ENCODE results near the gene ATF7IP. TPM values are rescaled to one million over a fixed set of nuclear protein-coding genes. Genes with fewer than 3 reads are reported as not detected.

Gene ATF7IP
- total RNA-seq, 2 donors from 2014 or later: 72.8 to 122 TPM

DNA sequence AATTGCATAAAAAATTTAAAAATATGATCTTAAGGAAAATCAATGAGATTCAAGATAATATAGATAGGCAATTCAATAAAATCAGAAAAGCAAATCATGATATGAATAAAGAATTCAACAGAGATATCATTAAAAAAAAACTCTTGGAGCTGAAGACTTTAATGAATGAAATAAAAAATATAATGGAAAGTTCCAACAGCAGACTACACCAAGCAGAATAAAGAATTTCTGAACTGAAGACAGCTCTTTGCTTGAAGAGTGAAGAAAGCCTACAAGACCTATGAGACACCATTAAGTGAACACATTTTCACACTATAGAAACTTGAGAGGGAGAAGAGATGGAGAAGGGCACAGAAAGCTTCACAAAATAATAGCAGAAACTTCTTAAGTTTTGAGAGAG lies 156.3 kb downstream of the ATF7IP start:
- Mint-ChIP-seq H3K36me3 (ENCODE audit: low read depth) (no peaks in the 10 kb centered on the region), H3K9me3 (peaks cover 25% of the 10 kb centered on the region), H3K4me3 (no peak overlapping the region), H3K4me1 (no peaks in the 10 kb centered on the region), H3K27ac (no peak overlapping the region), H3K27me3 (no peaks in the 10 kb centered on the region)
- ATAC-seq (replicated peaks): no peak

DNA sequence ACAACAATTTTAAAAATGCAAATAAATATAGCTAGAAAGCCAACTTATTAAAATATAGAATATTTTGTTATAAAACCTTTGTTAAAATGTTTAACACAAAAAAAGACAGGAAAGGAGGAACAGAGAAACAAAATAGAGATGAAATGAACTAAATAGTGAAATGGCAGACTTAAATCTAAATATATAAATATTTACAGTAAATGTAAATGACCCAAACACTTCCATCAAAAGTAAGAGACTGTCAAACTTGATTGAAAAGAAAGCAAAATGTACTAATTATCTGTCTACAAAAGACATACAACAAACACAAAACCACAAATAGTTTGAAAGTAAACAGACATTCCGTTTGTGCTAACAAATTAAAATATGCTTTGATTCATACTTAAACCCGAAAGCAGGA lies 160.5 kb downstream of the ATF7IP start:
- ATAC-seq (replicated peaks): no peak
- Mint-ChIP-seq H3K9me3 (peaks cover 23% of the 10 kb centered on the region), H3K4me1 (no peaks in the 10 kb centered on the region), H3K36me3 (ENCODE audit: low read depth) (no peaks in the 10 kb centered on the region), H3K4me3 (no peak overlapping the region), H3K27me3 (no peaks in the 10 kb centered on the region), H3K27ac (no peak overlapping the region)

DNA sequence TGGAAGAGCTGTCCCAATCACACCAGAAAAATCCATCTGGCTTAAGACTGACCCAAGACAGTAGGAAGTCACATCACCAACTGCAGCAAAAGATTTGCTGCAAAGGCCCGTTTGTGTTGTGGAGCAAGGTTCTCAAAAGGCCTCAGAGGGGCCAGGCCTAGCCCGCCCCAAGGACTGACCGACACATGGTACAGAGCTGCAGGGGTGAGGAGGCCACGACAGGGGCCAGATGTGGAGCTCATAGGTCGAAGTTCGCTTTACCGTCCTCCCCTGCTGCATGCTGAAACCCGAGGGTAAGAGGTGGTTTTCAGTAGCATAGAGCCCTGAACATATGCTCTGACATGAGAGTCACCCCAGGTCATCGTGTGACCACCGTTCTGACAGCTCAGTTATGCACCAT lies 166.7 kb downstream of the ATF7IP start:
- no peaks in the 10 kb centered on the region for H3K27me3 Mint-ChIP-seq
- no peak overlapping the region for H3K27ac Mint-ChIP-seq
- H3K36me3 Mint-ChIP-seq (ENCODE audit: low read depth): no peaks in the 10 kb centered on the region
- no peak for ATAC-seq (replicated peaks)
- no peaks in the 10 kb centered on the region for H3K9me3 Mint-ChIP-seq
- no peak overlapping the region for H3K4me3 Mint-ChIP-seq
- H3K4me1 Mint-ChIP-seq: no peaks in the 10 kb centered on the region

DNA sequence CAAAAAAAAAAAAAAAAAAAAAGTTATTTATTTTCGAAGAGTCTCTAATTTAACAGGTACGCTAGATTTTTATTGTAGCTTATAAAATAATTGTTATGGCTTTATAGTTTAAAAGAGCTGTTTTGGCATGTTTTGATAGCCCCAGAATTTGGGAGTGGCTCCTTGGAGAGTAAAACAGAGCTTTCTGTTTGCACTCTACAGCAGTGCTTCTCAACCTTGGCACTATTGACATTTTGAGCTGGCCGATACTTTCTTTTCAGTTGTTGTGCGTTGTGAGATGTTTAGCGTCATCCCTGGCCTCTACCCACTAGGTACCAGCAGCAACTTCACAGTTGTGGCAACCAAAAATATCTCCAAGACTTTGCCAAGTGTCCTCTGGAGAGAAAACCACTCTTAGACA lies 171.6 kb downstream of the ATF7IP start:
- Mint-ChIP-seq H3K4me1 (no peaks in the 10 kb centered on the region), H3K27me3 (no peaks in the 10 kb centered on the region), H3K4me3 (no peak overlapping the region), H3K27ac (no peak overlapping the region), H3K36me3 (ENCODE audit: low read depth) (no peaks in the 10 kb centered on the region), H3K9me3 (no peaks in the 10 kb centered on the region)
- no peak for ATAC-seq (replicated peaks)

DNA sequence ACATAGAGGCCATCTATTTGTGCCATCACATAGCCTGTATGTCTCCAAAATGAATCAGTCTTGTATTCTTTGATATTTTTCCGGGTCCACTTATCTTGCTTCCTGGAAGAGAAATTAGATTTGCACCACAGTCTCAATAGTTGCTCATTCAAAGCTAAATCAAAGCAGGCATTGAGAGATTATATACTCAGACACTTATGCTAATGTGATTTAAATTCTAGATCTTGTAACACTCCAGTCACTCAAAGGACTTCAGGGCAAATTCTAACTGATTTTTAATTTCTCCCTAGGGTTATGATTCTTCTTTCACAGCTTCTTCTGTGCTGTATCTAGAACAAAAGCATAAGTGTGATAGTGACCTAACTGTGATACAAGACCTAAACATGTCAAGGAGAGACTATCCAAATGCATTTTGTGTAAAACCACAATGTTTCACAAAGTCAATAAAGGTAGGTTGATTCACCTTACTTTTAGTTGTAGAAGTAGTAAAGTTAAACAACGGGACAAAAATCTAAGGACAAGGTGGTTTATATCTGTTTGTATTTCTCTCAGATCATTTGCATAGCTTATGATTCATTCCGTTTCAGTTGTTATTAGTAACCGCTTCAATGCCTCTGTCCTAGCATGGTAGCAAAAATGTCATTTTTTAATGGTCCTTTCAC lies 175.4 kb downstream of the ATF7IP start:
- H3K27me3 Mint-ChIP-seq: no peaks in the 10 kb centered on the region
- H3K4me3 Mint-ChIP-seq: no peak overlapping the region
- no peaks in the 10 kb centered on the region for H3K36me3 Mint-ChIP-seq (ENCODE audit: low read depth)
- no peaks in the 10 kb centered on the region for H3K4me1 Mint-ChIP-seq
- peak; percentile 93 for ATAC-seq (replicated peaks)
- no peaks in the 10 kb centered on the region for H3K9me3 Mint-ChIP-seq
- H3K27ac Mint-ChIP-seq: no peak overlapping the region

DNA sequence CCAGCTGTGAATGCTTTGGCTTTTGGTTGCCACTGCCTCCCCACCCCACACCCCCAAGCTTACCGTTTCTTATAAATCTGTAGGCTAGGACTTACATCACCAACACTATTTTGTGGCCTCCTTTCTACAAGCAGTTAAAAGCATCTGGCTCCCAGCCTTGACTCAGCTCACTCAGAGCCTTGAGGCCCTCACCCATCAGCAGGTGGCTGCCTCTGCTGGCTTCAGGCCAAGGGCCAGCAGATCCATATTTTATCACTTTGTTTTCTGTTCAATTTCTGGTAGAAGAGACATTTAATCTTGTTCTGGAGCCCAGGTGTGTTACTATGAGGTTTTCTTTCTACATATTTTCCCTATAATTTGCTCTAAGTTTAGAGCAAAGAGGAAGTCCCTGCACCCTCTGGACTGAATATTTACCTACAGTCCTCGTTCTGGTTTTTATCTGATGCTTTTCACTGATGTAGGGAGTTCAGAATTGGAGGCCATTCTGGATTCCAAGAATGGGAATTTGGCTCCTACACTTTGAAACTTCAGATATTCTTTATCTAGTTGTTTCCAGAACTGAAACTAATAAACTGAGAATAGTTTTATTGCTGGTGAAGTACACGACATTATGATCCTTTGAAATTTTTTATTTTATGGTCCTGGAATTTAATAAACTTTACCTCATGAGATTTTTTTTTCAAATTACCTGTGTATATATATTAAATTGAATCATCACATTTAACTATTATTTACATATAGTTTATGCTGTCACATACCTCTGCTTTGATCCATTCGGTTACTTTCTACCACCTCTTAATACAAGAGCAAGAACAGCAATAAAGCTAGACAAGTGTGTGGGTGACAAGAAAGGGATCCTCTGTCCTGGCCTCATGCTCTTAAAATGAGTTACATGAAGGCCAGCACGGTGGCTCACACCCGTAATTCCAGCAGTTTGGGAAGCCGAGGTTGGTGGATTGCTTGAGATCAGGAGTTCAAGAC lies 180.0 kb downstream of the ATF7IP start:
- Mint-ChIP-seq H3K9me3 (no peaks in the 10 kb centered on the region), H3K36me3 (ENCODE audit: low read depth) (no peaks in the 10 kb centered on the region), H3K27me3 (peaks cover 6% of the 10 kb centered on the region), H3K4me3 (no peak overlapping the region), H3K4me1 (no peaks in the 10 kb centered on the region), H3K27ac (no peak overlapping the region)
- ATAC-seq (replicated peaks): no peak

DNA sequence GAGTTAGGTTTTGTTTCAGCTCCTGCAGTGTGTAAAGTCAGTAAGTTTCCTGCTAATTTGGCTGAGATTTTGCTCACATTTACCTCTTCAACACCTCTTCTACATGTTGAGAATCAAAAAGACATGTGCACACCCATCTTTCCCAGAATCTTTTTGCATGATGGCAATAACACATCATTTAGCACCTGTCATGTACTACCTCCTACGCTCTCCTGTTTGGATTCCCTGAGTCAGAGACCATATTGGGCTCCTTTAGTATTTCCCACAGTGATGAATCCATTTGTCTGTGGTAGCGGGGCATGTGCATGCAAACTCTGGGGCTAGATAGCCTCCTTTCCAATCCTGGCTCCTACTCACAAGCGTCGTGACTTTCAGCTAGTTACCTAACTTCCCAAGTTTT lies 182.1 kb downstream of the ATF7IP start:
- Mint-ChIP-seq H3K27ac (no peak overlapping the region), H3K36me3 (ENCODE audit: low read depth) (no peaks in the 10 kb centered on the region), H3K27me3 (peaks cover 6% of the 10 kb centered on the region), H3K4me1 (no peaks in the 10 kb centered on the region), H3K4me3 (no peak overlapping the region), H3K9me3 (no peaks in the 10 kb centered on the region)
- peak; percentile 43 for ATAC-seq (replicated peaks)

DNA sequence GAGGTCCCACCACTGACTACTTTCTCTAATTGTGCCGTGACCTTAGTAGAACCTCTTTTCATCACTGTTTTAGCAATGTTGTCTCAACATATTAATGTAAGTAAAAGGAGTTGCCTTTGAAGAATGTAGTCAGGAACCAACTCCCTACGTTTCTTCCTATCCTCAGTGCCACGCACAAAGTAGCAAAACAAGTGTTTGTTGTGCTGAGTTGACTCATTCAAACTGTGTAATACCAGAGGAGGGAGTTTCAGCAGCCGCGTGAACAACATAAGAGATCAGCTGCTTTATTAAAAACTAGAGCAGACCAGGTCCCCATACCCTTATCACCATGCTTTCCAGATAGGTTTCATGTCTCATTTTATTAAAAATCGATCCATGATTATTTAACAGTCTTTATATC lies 183.1 kb downstream of the ATF7IP start:
- H3K9me3 Mint-ChIP-seq: no peaks in the 10 kb centered on the region
- H3K4me1 Mint-ChIP-seq: no peaks in the 10 kb centered on the region
- peaks cover 9% of the 10 kb centered on the region for H3K27me3 Mint-ChIP-seq
- no peak overlapping the region for H3K4me3 Mint-ChIP-seq
- no peak overlapping the region for H3K27ac Mint-ChIP-seq
- no peak for ATAC-seq (replicated peaks)
- H3K36me3 Mint-ChIP-seq (ENCODE audit: low read depth): no peaks in the 10 kb centered on the region

Other genes with a start within 250 kb of the ATF7IP start
- gene PLBD1, start 202.2 kb downstream of the ATF7IP start, total RNA-seq: not detected

Measured in activated T-helper 17 cell treated with anti-CD3 and anti-CD28 coated beads, Interleukin-2, amount 50 U/mL, for 72 hours (primary cell).